ENCODE measurements around the gene RUNDC1.
"Not testable (repeated sequence)": the region's sequence is repeated elsewhere in the genome, so short reads cannot be mapped to it uniquely, and the experiment has no call there.

Gene RUNDC1

GRCh38 chr17:42980274-42980765, at the start of gene RUNDC1:
Gene RUNDC1 (plus strand): TSS chr17:42980565. CDS start chr17:42980577, 12 bp downstream.
- no peak for FAIRE-seq

DNA sequence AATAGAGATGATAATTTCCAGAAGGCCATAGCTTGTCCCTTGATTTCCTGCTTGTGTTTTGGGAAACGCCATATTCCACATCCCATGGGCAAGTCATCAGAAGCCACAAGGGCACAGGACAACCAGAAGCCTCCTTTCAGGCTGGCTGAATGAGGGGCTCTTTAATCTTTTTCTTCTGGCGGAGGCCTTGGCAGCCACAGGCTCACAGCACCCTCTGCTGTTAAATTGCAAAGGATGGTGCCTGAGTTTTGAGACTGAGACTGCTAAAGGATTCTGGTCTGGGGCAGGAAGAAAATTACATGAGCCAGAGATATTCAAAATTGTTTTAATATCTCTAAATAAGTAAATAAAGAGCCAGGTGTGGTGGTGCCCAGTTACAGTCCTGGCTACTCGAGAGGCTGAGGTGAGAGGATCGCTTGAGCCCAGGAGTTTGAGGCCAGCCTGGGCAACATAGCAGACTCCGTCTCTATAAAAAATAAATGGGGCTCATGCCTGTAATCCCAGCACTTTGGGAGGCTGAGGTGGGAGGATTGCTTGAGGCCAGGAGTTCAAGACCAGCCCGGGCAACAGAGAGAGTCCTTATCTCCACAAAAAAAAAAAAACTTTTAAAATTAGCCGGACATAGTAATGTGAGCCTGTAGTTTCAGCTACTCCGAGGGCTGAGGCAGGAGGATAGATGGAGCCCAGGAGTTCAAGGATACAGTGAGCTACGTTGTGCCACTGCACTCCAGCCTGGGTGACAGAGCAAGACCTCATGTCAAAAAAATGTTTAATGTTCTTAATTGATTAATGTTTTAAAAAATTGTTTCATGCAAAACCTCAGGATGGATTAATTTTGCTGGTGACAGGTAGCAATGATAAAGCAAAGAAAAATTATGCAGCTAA, 42.4 kb upstream of the RUNDC1 start:
- peak; percentile 77 for FAIRE-seq

DNA sequence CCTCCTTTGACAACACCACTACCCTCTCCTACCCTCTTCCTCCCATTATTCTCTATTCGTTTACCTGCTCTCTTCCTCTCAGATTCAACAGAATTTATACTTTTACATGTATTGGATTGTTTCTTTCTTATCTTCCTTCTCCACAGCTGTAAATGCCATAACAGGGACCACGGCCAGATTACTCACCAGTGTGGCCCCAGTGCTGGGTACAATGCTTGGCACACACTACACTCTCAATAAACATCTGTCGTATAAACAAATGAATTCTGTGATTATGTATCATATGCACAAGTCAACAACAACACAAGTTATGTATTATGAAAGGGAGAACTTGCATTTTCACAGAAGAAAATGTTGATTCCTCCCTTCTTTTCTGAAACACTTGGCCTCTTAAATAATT, 36.2 kb upstream of the RUNDC1 start:
- FAIRE-seq = no peak

GRCh38 chr17:42946812-42947211, 33.6 kb upstream of the RUNDC1 start:
- no peak for FAIRE-seq

GRCh38 chr17:42950044-42950783, 30.2 kb upstream of the RUNDC1 start:
- FAIRE-seq = no peak

GRCh38 chr17:42953669-42954068, 26.7 kb upstream of the RUNDC1 start:
- no peak for FAIRE-seq

DNA sequence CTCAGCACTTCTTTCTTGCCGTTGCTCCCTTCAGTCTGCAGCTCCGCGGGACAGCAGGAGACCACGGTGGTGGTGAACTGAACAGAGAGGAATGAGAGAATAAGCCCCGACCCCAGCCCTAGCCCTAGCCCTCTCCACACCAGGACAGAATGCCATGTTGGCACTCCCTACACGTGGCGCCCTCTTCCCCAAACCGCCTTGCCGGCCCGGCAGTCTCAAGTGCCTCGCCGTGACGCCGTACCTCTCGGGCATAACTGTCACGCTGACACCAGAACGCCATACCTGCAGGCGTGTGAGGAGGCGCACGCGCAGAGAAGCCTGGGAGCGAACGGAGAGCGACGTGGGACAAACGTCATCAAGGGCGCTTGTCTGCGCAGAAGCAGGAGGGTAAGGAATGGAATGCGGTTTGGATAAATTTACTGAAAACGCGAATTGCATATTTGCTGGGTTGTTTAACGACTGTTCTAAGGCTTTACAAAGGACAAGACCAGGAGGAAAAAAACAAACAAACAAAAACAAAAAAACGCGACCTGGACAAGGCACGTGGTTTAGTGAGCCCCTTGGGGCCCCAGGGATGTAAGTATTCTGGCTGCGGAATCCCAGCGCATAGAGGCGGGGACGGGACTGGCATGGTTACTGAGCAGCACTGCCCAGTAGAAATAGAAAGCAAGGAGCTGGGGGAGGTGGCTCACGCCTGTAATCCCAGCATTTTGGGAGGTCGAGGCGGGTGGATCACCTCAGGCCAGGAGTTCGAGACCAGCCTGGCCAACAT, 16.0 kb upstream of the RUNDC1 start, which contains the start of gene AARSD1:
AARSD1 (minus strand) TSS at position 294 of the 772 bp plus-strand sequence; CDS start at position 280, 14 bp downstream.
- FAIRE-seq = peak; percentile 22

DNA sequence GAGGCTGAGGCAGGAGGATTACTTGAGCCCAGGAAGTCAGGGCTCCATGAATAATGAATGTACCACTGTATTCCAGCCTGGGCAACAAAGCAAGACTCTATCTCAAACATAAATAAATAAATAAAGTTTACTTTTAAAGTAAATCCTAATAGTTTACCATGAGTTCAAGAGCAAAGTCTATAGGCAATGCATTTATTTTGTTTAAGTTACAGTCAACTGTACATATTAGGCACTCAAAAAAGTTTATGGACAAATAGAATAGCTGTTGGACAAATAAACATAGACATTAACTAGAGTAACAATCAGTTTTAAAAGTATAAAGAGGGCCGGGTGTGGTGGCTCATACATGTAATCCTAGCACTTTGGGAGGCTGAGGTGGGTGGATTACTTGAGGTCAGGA, 12.4 kb upstream of the RUNDC1 start:
- FAIRE-seq = no peak

DNA sequence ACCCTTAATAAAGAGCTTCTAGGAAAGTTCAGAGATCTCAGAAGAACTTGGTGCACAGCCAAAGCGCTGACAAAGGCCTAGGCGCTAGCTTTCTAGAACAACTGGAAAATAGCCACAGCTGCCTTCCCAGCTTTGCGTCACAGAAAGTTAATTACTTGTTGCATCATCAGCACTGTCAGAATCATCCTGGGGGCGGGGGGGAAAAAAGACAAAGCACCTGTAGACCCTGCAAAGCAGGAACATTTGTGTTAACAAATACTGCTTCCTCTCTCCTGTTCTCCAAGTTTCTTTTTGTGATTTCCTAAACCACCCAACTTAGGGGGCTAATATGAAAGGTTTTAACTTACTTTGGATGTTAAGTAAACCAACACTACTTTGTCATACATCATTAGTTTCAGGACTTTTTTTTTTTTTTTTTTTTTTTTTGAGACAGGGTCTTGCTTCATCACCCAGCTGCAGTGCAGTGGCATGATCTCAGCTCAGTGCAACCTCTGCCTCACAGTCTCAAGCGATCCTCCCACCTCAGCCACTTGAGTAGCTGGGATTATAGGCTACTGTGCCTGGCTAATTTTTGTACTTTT, 11.3 kb upstream of the RUNDC1 start:
- FAIRE-seq = no peak

DNA sequence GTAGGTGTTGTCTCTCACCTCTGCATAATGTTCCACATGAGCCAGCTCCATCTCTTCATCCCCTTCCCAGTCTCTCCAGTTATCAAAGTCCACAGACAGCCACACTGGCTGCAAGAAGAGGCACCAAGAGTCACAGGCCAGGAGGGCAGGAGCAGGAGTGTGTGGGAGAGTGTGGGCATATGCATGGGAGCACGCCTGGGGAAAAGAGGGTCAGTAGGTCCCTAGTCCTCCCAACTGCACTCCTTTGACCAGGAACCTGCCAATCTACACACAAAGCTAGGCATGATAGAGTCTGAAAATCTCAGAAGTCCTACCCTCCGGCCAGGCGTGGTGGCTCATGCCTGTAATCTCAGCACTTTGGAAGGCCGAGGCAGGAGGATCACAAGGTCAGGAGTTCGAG, 8.8 kb upstream of the RUNDC1 start:
- no peak for FAIRE-seq

- FAIRE-seq = not testable (repeated sequence)
Measured at GRCh38 chr17:42973323-42973722, 7.0 kb upstream of the RUNDC1 start.

DNA sequence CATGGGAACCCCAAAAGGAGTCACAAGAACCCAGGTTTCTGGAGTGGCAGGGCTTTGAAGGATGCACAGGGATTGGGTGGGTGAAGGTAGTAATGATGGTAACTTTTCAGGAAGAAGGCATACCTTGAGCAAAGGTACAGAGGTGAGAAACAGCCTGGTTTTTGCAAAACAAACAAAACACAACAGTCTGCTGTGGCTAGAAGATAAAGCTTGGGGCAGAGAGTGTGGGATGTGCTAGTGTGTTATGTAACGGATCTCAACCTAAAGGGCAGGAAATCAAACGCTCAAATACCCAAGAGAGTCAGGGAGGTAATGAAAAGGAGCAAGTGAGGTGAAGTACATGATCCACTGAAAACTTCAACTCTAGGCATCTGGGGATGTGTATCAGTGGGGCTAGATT, 5.1 kb upstream of the RUNDC1 start:
- no peak for FAIRE-seq

DNA sequence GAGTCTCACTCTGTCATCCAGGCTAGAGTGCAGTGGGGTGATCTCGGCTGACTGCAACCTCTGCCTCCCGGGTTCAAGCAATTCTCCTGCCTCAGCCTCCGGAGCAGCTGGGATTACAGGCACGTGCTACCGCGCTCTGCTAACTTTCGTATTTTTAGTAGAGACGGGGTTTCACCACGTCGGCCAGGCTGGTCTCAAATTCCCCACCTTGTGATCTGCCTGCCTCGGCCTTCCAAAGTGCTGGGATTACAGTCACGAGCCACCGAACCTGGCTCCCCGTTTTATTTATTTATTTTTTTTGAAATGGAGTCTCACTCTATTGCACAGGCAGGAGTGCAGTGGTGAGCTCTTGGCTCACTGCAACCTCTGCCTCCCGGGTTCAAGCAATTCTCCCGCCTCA, 4.7 kb upstream of the RUNDC1 start:
- not testable (repeated sequence) for FAIRE-seq

- FAIRE-seq = no peak
Measured at GRCh38 chr17:42979511-42980273, 673 bp upstream of the RUNDC1 start, which contains the start of gene PTGES3L. Gene PTGES3L (minus strand): TSS chr17:42980080. CDS start chr17:42980053, 27 bp downstream.

DNA sequence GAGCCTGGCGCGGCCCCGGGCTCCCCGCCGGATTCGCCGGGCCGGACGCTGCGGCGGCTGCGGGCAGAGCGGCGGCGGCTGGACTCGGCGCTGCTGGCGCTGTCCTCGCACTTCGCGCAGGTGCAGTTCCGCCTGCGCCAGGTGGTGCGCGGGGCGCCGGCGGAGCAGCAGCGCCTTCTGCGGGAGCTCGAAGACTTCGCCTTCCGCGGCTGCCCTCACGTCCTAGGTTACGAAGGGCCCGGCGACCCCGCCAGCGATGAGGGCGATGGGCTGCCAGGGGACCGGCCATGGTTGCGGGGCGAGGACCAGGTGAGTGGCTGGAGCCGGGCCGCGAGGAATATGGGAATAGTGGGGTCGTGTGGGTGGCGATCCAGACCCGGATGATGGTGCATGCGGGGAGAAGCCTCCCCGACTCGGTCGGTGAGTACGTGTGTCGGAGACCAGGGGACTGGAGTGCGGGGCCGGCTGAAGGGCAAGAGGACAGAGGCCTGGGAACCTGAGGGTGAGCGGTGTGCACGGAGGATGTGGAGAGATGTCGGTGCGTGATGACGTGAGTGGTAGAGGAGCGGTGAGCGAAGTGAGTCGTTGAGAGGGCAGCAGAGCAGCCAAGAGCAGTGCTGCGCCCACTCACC, 517 bp downstream of the RUNDC1 start:
- FAIRE-seq = no peak

- no peak for FAIRE-seq
Measured at GRCh38 chr17:42982266-42982665, 1.9 kb downstream of the RUNDC1 start.

GRCh38 chr17:42985225-42985624, 4.9 kb downstream of the RUNDC1 start:
- FAIRE-seq = no peak

- FAIRE-seq = no peak
Measured at GRCh38 chr17:42989141-42989540, 8.8 kb downstream of the RUNDC1 start.

DNA sequence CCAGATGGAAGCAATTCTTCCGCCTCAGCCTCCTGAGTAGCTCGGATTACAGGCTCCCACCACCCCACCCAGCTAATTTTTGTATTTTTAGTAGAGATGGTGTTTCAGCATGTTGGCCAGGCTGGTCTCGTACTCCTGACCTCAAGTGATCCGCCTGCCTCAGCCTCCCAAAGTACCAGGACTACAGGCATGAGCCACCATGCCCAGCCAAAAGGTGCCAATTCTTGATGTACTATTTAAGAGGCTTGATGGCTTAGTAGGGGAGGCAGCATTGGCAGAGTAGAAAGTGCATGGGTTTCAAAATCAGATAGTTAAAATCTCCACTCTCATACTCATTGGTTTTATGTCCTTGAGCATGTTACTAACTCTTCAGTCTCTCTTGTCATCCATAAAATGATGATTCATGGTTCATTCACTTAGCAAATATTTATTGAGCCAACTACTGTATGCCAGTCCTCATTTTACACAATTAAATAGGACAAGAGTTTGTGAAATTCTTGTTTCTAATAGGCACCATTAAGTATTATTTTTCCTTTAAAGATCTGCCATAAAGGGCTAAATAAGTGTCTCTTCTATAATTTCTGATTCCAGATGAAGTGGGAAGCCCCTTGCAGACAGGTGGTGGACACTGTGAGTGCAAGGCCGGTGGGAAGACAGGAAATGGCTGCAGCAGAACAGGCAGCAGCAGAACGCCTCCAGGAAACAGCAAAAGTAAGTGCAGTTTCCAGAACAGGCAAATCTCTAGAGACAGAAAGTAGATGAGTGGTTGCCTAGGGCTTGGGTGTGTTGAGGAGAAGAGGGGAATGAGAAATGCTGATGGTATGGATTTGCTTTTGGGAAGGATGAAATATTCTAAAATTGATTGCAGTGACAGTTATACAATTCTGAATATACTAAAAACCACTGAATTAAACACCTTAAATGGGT, 9.6 kb downstream of the RUNDC1 start:
- FAIRE-seq = no peak

- no peak for FAIRE-seq
Measured at GRCh38 chr17:42991471-42991870, 11.1 kb downstream of the RUNDC1 start.

All from TTC549 (cell line).